ENCODE data around the gene PLA2G4D.

DNA sequence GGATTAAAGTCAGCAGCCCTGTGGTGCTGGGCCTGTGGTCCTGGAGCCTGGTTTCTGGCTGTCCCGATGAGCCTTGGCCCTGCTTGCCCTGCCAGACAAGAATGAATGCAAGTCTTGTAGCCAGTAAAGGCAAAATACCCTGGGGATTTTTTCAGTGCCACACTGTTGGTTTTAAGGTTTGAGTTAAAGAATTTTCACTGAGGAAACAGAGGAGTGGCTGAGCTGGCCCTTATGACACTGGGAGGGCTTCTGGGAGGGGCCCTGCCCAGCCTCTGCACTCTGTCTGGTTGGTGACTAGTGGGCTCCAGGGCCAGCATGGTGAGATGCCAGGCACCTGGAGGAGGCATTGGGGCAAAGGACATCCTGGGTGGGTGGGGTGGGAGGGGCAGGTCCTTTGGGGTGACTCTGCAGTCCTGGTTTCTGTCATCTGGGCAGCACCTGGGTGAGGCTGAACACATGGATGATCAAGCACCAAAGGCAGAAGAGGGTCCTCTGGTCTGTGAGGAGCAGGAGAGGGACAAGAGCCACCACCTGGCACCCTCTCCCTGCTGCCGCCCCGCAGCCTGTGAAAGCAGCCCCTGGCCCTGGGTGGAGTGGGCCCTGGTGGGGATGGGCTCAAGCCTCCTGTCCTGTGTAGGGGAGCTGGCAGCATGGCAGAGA is 61.0 kb downstream of the PLA2G4D start:
- TF ChIP-seq, protein P1, sequence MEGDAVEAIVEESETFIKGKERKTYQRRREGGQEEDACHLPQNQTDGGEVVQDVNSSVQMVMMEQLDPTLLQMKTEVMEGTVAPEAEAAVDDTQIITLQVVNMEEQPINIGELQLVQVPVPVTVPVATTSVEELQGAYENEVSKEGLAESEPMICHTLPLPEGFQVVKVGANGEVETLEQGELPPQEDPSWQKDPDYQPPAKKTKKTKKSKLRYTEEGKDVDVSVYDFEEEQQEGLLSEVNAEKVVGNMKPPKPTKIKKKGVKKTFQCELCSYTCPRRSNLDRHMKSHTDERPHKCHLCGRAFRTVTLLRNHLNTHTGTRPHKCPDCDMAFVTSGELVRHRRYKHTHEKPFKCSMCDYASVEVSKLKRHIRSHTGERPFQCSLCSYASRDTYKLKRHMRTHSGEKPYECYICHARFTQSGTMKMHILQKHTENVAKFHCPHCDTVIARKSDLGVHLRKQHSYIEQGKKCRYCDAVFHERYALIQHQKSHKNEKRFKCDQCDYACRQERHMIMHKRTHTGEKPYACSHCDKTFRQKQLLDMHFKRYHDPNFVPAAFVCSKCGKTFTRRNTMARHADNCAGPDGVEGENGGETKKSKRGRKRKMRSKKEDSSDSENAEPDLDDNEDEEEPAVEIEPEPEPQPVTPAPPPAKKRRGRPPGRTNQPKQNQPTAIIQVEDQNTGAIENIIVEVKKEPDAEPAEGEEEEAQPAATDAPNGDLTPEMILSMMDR (IDR thresholded peaks at IDR 0.05) = no peak
- TF ChIP-seq POLR2A (IDR thresholded peaks at IDR 0.05) = no peak
- no peak for TF ChIP-seq POLR2AphosphoS5 (IDR thresholded peaks at IDR 0.05; ENCODE audit: insufficient read depth in 1 of 2, low read depth in 1 of 2)
